ENCODE results near the gene SRCAP.
"Not testable (repeated sequence)": the region's sequence is repeated elsewhere in the genome, so short reads cannot be mapped to it uniquely, and the experiment has no call there.

The SRCAP gene

DNA sequence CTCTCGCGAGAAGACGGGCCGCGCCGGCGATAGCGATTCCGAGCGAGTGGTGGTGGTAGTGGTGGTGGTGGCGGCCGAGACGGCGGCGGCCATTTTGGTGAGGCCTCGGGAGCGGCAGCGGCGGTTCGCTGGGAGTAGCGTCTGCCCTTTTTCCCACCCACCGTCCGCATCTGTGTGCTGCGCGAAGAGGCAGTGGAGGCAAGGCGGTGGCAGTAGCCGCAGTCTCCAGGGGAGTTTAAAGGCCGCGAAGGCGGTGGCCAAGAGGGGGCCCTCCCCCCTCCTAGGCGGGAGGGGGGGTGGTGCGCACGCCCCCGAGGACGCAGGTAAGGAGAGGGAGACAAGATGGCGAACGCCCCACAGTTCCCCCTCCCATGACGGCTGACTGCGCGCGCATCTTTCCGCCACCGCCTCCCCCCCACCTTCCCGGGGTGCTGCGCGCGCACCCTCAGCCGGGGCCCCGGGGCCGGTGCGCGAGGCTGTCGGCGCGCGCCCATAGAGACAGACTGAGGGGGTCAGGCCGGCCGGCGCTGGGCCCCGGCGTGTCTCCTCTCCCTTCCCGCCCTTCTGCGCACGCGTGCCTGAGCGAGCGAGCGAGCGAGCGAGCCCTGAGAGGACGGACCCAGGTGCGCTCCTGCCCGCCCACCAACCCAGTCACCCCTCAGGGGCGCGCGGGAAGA is 694 bp upstream of the SRCAP start:
- 0% methylated on average over 28 of the region's 76 CpGs for WGBS (ENCODE audit: insufficient coverage)
- no peaks in the 10 kb centered on the region for H3K27me3 ChIP-seq (replicated peaks in 2 of 5; ENCODE audit: control insufficient read depth in 4 of 5, insufficient read depth in 5 of 5, low read length in 4 of 5)
- H3K4me3 ChIP-seq (ENCODE audit: control insufficient read depth in 1 of 7, extremely low read depth in 1 of 7, insufficient read depth in 4 of 7, low read depth in 2 of 7, low read length in 6 of 7) = peak overlapping the region; percentile 79 to 91 (median 89)
- peaks cover 7 to 45% (median 41%) of the 10 kb centered on the region in 4 experiments for H3K4me1 ChIP-seq (ENCODE audit: control extremely low read depth in 1 of 4, control insufficient read depth in 4 of 4, insufficient read depth in 4 of 4, low read length in 3 of 4)
- H3K36me3 ChIP-seq (ENCODE audit: control insufficient read depth in 4 of 4, insufficient read depth in 4 of 4, low read length in 3 of 4) = peaks cover 2 to 31% (median 20%) of the 10 kb centered on the region in 4 experiments
- H3K9me3 ChIP-seq (ENCODE audit: control extremely low read depth in 1 of 5, control insufficient read depth in 4 of 5, insufficient read depth in 2 of 5, low read depth in 1 of 5, low read length in 4 of 5) = no peaks in the 10 kb centered on the region
- H3K27ac ChIP-seq (ENCODE audit: insufficient read depth in 1 of 2, low read depth in 1 of 2, low read length in 2 of 2, poor library complexity in 1 of 2, severe bottlenecking in 2 of 2) = peak overlapping the region; percentile 99 to 100
- CTCF ChIA-PET = interaction anchor here (1.0 to 1.9 kb wide), 5 partner anchors 15 to 48 kb away, joined by 3 to 21 read pairs (median 9); partner anchors contain the start of genes FBRS and PRR14
- DNase-seq = peak; percentile 97 to 99 (median 99)
- POLR2A ChIA-PET = interaction anchor here (0.7 to 3.3 kb wide), 3 partner anchors 20 to 63 kb away, joined by 3 to 17 read pairs (median 4); partner anchors contain the start of genes CFAP119, FBRS and RNF40

DNA sequence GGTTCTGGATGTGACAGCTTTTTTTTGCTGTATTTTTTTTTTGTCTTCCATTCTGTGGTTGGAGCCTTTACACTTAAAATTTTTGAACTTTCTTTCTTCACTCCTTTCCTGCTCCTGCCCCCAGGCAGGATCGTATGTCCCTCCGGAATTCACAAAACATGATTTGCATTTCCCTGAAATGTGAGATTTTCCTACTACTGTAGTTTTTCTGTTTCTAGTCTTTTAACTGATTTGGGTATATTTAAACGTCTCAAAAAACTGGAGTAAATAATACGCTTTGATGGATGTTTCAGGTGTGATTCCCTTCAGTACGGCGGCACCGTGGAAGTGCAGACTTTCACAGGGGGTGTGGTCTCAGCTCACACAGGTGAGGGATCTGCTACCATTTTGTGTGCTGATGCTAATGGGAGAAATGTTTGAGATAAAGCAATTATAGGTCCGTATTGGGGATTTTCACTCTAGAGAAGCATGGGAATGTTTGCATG is 686 bp downstream of the SRCAP start:
- H3K4me3 ChIP-seq (ENCODE audit: control insufficient read depth in 1 of 7, extremely low read depth in 1 of 7, insufficient read depth in 4 of 7, low read depth in 2 of 7, low read length in 6 of 7) = peak overlapping the region; percentile 79 to 91 (median 89)

DNA sequence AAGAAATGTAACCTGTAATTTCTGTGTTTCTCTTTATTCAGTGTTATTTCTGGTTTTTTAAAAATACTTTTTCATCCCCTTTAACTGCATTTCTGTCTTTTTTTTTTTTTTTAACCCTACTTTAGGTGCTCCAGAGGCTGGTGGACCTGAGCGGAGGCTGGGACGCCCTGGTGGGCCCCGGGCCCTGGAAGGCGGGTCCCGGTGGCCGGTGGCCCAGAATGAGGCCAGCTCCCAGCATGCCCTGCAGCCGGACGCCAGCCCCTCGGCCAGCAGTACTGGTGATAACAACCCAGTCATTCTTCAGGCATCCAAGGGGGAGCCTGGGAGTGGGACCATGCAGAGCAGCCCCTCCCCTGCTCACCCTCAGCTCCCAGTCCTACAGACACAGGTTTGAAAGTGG is 1.5 kb downstream of the SRCAP start:
- H3K4me3 ChIP-seq (ENCODE audit: control insufficient read depth in 1 of 7, extremely low read depth in 1 of 7, insufficient read depth in 4 of 7, low read depth in 2 of 7, low read length in 6 of 7) = no peak overlapping the region
- H3K4me1 ChIP-seq (ENCODE audit: control extremely low read depth in 1 of 4, control insufficient read depth in 4 of 4, insufficient read depth in 4 of 4, low read length in 3 of 4) = peaks cover 3 to 26% (median 23%) of the 10 kb centered on the region in 4 experiments
- DNase-seq = no peak
- peak overlapping the region in 1 of 2 experiments; percentile 100 for H3K27ac ChIP-seq (ENCODE audit: insufficient read depth in 1 of 2, low read depth in 1 of 2, low read length in 2 of 2, poor library complexity in 1 of 2, severe bottlenecking in 2 of 2)
- no peaks in the 10 kb centered on the region for H3K27me3 ChIP-seq (replicated peaks in 2 of 5; ENCODE audit: control insufficient read depth in 4 of 5, insufficient read depth in 5 of 5, low read length in 4 of 5)
- ChIA-PET CTCF (interaction anchor here (0.6 to 1.4 kb wide), 3 partner anchors 11 to 197 kb away, joined by 3 to 4 read pairs (median 3); no protein-coding TSS in a partner anchor), POLR2A (interaction anchor here (1.1 kb wide), 1 partner anchor 48 kb away, joined by 5 read pairs; the partner anchor contains the start of gene PHKG2)
- H3K9me3 ChIP-seq (ENCODE audit: control extremely low read depth in 1 of 5, control insufficient read depth in 4 of 5, insufficient read depth in 2 of 5, low read depth in 1 of 5, low read length in 4 of 5) = no peaks in the 10 kb centered on the region
- 92% methylated on average over 8 of the region's 9 CpGs for WGBS (ENCODE audit: insufficient coverage)
- H3K36me3 ChIP-seq (ENCODE audit: control insufficient read depth in 4 of 4, insufficient read depth in 4 of 4, low read length in 3 of 4) = peaks cover 6 to 51% (median 37%) of the 10 kb centered on the region in 4 experiments

More for the DNA sequence above, 686 bp downstream of the SRCAP start:
- H3K9me3 ChIP-seq (ENCODE audit: control extremely low read depth in 1 of 5, control insufficient read depth in 4 of 5, insufficient read depth in 2 of 5, low read depth in 1 of 5, low read length in 4 of 5) = no peaks in the 10 kb centered on the region
- DNase-seq = no peak
- peak overlapping the region; percentile 99 to 100 for H3K27ac ChIP-seq (ENCODE audit: insufficient read depth in 1 of 2, low read depth in 1 of 2, low read length in 2 of 2, poor library complexity in 1 of 2, severe bottlenecking in 2 of 2)
- peaks cover 5 to 33% (median 31%) of the 10 kb centered on the region in 4 experiments for H3K4me1 ChIP-seq (ENCODE audit: control extremely low read depth in 1 of 4, control insufficient read depth in 4 of 4, insufficient read depth in 4 of 4, low read length in 3 of 4)
- H3K36me3 ChIP-seq (ENCODE audit: control insufficient read depth in 4 of 4, insufficient read depth in 4 of 4, low read length in 3 of 4) = peaks cover 6 to 43% (median 32%) of the 10 kb centered on the region in 4 experiments
- ChIA-PET CTCF (interaction anchor here (1.0 kb wide), 2 partner anchors 22 to 71 kb away, joined by 3 read pairs; no protein-coding TSS in a partner anchor), POLR2A (interaction anchor here (1.1 to 3.3 kb wide), 2 partner anchors 41 to 49 kb away, joined by 5 to 17 read pairs; partner anchors contain the start of genes FBRS and PHKG2)
- H3K27me3 ChIP-seq (replicated peaks in 2 of 5; ENCODE audit: control insufficient read depth in 4 of 5, insufficient read depth in 5 of 5, low read length in 4 of 5) = no peaks in the 10 kb centered on the region
- WGBS (ENCODE audit: insufficient coverage) = 69% methylated on average over 6 of the region's 8 CpGs

DNA sequence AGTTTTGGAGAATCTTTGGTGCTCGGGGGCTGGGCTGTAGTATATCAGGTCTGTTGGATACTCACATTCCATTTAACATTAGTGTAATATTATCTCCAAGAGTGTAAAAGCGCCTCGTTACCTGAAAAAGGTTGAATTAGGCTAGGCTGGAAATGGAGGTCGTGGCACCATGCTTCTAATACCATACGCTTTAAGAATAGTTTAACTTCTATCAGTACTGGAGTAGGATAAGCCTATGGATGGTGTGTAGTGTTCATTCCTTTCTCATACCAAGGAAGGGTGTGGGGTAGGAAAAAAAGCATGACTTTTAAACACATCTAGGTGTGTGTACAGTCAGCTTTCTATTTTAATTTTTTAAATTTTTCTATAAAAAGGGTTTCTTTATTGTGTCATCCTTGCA is 2.0 kb downstream of the SRCAP start:
- H3K4me3 ChIP-seq (ENCODE audit: control insufficient read depth in 1 of 7, extremely low read depth in 1 of 7, insufficient read depth in 4 of 7, low read depth in 2 of 7, low read length in 6 of 7) = no peak overlapping the region
- no peak overlapping the region for H3K27ac ChIP-seq (ENCODE audit: insufficient read depth in 1 of 2, low read depth in 1 of 2, low read length in 2 of 2, poor library complexity in 1 of 2, severe bottlenecking in 2 of 2)
- no peaks in the 10 kb centered on the region for H3K27me3 ChIP-seq (replicated peaks in 2 of 5; ENCODE audit: control insufficient read depth in 4 of 5, insufficient read depth in 5 of 5, low read length in 4 of 5)
- H3K9me3 ChIP-seq (ENCODE audit: control extremely low read depth in 1 of 5, control insufficient read depth in 4 of 5, insufficient read depth in 2 of 5, low read depth in 1 of 5, low read length in 4 of 5) = no peaks in the 10 kb centered on the region
- peaks cover 3 to 25% (median 19%) of the 10 kb centered on the region in 4 experiments for H3K4me1 ChIP-seq (ENCODE audit: control extremely low read depth in 1 of 4, control insufficient read depth in 4 of 4, insufficient read depth in 4 of 4, low read length in 3 of 4)
- peaks cover 8 to 56% (median 41%) of the 10 kb centered on the region in 4 experiments for H3K36me3 ChIP-seq (ENCODE audit: control insufficient read depth in 4 of 4, insufficient read depth in 4 of 4, low read length in 3 of 4)
- ChIA-PET CTCF (interaction anchor here (0.8 to 1.4 kb wide), 4 partner anchors 11 to 135 kb away, joined by 3 to 4 read pairs (median 3); no protein-coding TSS in a partner anchor), POLR2A (interaction anchor here (1.1 kb wide), 1 partner anchor 47 kb away, joined by 5 read pairs; the partner anchor contains the start of gene PHKG2)
- WGBS (ENCODE audit: insufficient coverage) = 100% methylated on average over 1 of the region's 5 CpGs
- no peak for DNase-seq

DNA sequence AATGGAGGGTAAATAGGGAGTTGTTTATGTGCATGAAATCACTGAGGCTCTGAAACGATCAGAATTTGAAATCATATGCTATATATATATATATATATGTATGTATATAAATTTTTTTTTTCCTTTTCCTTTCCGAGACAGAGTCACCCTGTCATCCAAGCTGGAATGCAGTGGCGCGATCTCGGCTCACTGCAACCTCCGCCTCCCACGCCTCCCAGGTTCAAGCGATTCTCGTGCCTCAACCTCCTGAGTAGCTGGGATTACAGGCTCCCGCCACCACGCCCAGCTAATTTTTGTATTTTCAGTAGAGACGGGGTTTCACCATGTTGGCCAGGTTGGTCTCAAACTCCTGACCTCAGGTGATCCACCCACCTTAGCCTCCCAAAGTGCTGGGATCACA is 4.1 kb downstream of the SRCAP start:
- ChIA-PET POLR2A (interaction anchor here (0.7 kb wide), 1 partner anchor 39 kb away, joined by 3 read pairs; no protein-coding TSS in a partner anchor), CTCF (interaction anchor here (1.1 to 2.2 kb wide), 3 partner anchors 8 to 10 kb away, joined by 3 to 6 read pairs (median 4); no protein-coding TSS in a partner anchor)
- not testable (repeated sequence) for DNase-seq

DNA sequence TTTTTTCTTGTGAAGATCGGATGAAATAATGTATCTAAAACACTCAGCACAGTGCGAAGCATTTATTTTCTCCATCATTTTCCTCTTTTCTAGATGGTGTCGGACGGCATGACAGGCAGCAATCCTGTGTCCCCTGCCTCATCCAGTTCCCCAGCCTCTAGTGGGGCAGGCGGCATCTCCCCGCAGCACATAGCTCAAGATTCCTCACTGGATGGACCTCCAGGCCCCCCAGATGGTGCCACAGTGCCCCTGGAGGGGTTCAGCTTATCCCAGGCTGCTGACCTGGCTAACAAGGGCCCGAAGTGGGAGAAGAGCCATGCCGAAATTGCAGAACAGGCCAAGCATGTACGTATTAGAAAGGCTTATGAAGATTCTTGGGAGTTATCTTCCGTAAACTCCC is 5.0 kb downstream of the SRCAP start:
- CTCF ChIA-PET = interaction anchor here (1.4 kb wide), 1 partner anchor 9 kb away, joined by 4 read pairs; no protein-coding TSS in a partner anchor
- no peak overlapping the region for H3K27ac ChIP-seq (ENCODE audit: insufficient read depth in 1 of 2, low read depth in 1 of 2, low read length in 2 of 2, poor library complexity in 1 of 2, severe bottlenecking in 2 of 2)
- WGBS (ENCODE audit: insufficient coverage) = 100% methylated on average over 10 of the region's 10 CpGs
- H3K36me3 ChIP-seq (ENCODE audit: control insufficient read depth in 4 of 4, insufficient read depth in 4 of 4, low read length in 3 of 4) = peaks cover 26 to 86% (median 65%) of the 10 kb centered on the region in 4 experiments
- H3K27me3 ChIP-seq (replicated peaks in 2 of 5; ENCODE audit: control insufficient read depth in 4 of 5, insufficient read depth in 5 of 5, low read length in 4 of 5) = no peaks in the 10 kb centered on the region
- POLR2A ChIA-PET = no interaction called here
- no peak for DNase-seq
- H3K4me3 ChIP-seq (ENCODE audit: control insufficient read depth in 1 of 7, extremely low read depth in 1 of 7, insufficient read depth in 4 of 7, low read depth in 2 of 7, low read length in 6 of 7) = no peak overlapping the region
- H3K4me1 ChIP-seq (ENCODE audit: control extremely low read depth in 1 of 4, control insufficient read depth in 4 of 4, insufficient read depth in 4 of 4, low read length in 3 of 4) = peaks cover 3 to 15% (median 12%) of the 10 kb centered on the region in 4 experiments
- no peaks in the 10 kb centered on the region for H3K9me3 ChIP-seq (ENCODE audit: control extremely low read depth in 1 of 5, control insufficient read depth in 4 of 5, insufficient read depth in 2 of 5, low read depth in 1 of 5, low read length in 4 of 5)

More for the DNA sequence above, 4.1 kb downstream of the SRCAP start:
- not testable (repeated sequence) for H3K27me3 ChIP-seq (replicated peaks in 2 of 5; ENCODE audit: control insufficient read depth in 4 of 5, insufficient read depth in 5 of 5, low read length in 4 of 5); H3K9me3 ChIP-seq (ENCODE audit: control extremely low read depth in 1 of 5, control insufficient read depth in 4 of 5, insufficient read depth in 2 of 5, low read depth in 1 of 5, low read length in 4 of 5); H3K27ac ChIP-seq (ENCODE audit: insufficient read depth in 1 of 2, low read depth in 1 of 2, low read length in 2 of 2, poor library complexity in 1 of 2, severe bottlenecking in 2 of 2); H3K4me3 ChIP-seq (ENCODE audit: control insufficient read depth in 1 of 7, extremely low read depth in 1 of 7, insufficient read depth in 4 of 7, low read depth in 2 of 7, low read length in 6 of 7)
- H3K36me3 ChIP-seq (ENCODE audit: control insufficient read depth in 4 of 4, insufficient read depth in 4 of 4, low read length in 3 of 4) = peaks cover 21 to 77% (median 60%) of the 10 kb centered on the region in 4 experiments
- 100% methylated on average over 7 of the region's 12 CpGs for WGBS (ENCODE audit: insufficient coverage)
- peaks cover 3 to 15% (median 12%) of the 10 kb centered on the region in 4 experiments for H3K4me1 ChIP-seq (ENCODE audit: control extremely low read depth in 1 of 4, control insufficient read depth in 4 of 4, insufficient read depth in 4 of 4, low read length in 3 of 4)
